Hematopoietic multipotent progenitor cell treated with erythropoietin and hydrocortisone succinate and interleukin-3 and kit ligand, for 4 days (in vitro differentiated cells): ENCODE results near the gene GBX2.

Source experiments
- DNase-seq: peaks from one replicate; pipeline ENCODE4 v3.0.0-alpha.2; 2015

The GBX2 gene

GRCh38 chr2:236166796-236167296 is 1.3 kb downstream of the GBX2 start:
- no peak for DNase-seq

DNA sequence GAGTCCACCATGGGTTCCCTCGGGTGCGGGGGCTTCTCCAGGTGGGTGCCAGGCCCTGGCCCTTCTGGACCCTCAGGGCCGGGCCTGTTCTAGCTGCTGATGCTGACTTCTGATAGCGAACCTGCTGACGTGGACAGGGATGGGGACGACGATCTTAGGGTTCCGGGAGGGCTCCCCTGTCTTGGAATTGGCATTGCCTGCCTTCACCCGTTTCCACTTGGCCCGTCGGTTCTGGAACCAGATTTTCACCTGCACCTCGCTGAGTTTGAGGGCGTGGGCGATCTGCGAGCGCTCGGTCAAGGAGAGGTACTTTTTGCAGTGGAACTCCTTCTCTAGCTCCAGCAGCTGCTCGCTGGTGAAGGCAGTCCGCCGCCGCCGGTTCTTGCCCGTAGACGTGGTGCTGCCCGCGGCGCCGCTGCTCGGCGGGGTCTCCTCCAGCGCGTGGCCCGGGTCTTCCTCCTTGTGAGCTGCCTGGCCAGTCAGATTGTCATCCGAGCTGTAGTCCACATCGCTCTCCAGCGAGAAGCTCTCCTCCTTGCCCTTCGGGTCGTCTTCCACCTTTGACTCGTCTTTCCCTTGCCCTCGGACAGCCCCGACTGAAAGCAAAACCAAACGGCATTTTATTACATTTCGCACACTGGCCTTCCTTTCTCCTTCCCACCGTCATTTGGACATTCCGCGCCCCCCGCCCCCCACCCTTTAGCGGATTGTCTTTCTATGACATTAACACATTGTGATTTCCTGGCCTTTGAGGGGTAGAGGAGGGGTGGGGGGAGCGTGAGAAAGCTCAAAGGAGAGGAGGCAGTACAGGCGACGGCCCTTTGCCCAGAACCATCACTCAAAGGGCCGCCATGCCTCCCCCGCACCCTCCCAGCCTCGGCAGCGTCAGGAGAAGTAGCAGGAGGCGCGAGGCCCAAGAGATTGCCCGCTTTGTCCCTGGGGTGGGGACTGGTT is 2.1 kb downstream of the GBX2 start:
- DNase-seq: no peak

- DNase-seq: no peak
These were observed 3.0 kb downstream of the GBX2 start for GRCh38 chr2:236164925-236165841.

DNA sequence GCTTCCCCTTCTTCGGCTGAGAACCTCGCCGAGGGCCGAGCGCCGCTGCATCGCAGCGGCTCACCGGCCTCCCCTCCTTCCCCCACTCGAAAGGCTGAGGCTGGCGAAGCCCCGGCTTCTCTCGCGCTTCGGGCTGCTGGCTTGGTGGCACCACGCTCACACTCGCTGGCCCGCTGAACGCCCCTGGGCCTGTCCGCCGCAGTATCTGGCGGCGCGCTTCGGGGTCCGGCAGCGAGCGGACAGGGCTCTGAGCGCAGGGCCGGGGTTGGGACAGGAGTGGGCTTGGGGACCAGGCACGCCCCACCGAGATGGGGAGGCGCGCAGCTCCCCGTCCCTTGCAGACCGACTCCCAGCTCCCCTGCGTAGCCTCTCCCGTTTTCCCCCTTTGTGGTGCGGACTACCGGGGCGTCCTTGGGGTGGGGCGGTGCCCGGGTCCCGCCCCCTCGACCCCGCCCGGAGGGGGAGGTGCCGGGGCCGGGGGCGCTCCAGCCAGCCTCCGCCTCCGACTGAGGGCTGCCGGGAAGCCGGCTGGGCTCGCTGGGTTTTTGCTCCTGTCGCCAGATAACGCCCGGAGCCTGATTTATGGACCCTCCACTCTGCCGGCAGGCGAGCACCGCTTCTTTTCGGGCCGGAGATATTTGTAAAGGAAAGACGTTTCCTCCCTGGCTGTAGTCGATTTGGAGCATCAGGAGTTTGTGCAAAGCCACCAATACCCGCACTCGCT is 3.8 kb downstream of the GBX2 start:
- peak; percentile 44 for DNase-seq

- no peak for DNase-seq
These were observed 4.5 kb downstream of the GBX2 start for GRCh38 chr2:236163471-236164200.

- DNase-seq: no peak
These were observed 5.2 kb downstream of the GBX2 start for GRCh38 chr2:236162882-236163470.

DNA sequence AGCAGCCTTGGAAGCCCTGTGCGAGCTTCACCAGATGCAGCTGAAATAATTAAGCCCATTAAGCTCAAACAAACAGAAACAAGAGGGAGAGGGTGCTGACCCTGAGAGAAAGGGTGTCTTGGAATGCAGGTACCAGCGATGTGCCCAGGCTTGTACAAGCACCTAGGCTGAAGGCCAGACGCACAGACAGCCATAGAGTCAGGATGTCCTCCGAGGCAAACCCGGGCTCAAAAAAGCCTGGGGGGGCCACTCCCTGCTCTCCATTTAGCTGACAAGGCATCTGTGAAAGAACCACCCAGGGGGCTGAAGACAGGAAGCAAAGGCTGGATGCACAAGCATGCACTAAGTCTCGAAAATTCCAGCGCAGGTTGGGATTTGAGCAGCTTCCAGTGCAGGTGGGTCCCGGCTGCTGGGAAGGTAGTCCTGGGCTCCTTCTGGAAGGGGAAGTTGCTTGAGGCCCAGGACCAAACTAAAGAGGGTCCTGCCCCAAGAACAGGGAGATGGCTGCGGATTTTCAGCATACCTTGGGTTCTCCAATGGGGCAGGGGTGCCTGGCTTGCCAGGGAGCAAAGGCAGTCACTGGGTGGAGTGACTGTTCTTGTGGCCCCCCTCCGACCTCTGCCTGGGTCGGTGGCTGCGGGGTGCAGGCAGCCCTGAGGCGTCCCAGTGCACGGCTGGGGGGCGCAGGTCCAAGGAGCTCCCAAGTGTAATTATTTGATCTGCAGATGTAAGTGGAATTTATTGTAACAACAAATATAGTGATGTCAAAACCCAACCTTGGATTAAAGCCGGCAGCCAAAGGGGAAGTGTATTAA is 5.9 kb downstream of the GBX2 start:
- DNase-seq: no peak

DNA sequence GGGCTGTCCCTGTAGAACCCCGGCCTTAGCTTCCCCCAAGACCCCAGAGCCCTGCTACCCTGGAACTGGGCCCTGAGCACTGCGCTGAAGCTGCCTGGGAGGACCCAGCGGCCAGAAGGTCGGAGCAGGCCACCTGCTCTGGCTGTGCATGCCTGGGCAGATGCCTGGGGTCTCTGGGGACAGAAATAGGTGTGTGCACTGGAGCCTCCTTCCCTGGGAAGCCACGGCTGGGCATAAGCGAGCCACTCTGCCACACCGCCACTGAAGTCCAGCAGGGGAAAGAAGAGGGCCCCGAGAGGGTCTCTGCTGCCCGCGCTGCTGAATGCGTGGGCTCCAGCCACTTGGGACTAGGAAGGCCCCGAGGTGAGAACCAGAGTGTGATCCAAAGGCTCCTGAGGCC is 6.7 kb downstream of the GBX2 start:
- DNase-seq: no peak

DNA sequence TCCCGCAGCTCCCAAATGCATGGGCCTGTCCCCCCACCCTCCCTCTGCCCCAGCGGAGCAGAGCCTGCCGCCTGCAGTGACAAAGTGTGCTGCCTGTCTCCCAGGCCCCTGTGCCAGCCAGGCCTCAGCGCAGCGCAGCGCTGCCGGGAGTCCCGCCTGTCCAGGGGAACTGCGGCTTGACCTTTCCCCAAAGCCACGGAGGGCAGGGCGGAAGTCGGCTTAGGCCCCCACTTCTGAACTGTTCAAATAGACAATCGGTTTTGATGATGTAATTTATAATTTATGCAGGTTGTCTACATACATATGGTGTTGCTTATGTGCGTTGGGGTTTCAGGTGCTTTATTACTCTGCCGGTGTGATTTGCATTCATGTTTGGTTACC is 7.1 kb downstream of the GBX2 start:
- no peak for DNase-seq

GRCh38 chr2:236160366-236161081 is 7.7 kb downstream of the GBX2 start:
- no peak for DNase-seq

GRCh38 chr2:236159778-236160170 is 8.4 kb downstream of the GBX2 start:
- DNase-seq: no peak

DNA sequence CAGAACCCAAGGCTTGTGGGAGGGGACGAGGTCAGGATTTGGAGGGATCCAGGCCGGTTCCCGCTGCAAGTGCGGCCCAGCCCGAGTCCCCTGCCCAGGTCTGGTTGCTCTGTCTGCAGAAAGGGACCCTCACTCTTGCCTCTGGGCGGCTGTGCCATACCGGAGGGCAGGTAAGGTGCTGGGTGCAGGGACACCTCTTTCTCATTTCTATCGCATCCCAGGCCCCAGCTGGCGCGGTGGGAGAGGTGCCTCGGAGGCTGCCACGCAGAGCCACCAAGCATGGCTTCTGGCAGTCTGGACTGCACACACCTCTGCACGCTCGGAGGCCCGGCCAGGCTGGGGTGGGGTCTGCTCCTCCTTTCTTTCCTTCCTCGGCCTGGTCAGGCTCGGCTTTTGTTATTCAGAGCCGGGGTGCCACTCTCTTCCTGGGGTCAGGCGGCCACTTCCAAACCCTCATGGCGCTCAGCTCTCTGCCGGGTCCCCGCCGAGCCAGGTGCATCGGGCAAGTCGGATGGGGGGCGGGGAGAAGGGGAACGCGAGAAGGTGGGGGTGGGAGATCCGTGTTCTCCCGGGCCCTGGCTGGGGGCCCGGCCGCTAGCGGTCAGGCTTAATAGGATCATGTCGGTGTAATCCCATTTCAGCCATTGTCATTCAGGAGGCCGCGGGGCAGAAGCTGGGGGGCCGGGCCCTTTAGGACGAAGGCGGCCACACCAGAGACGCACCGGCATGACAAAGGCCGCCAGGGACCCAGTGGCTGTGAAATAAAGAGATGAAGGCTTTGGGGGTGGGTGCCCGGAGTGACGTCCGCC is 9.0 kb downstream of the GBX2 start:
- no peak for DNase-seq

- no peak for DNase-seq
These were observed 10.2 kb downstream of the GBX2 start for GRCh38 chr2:236157815-236158498.

- no peak for DNase-seq
These were observed 10.8 kb downstream of the GBX2 start for GRCh38 chr2:236157366-236157765.

DNA sequence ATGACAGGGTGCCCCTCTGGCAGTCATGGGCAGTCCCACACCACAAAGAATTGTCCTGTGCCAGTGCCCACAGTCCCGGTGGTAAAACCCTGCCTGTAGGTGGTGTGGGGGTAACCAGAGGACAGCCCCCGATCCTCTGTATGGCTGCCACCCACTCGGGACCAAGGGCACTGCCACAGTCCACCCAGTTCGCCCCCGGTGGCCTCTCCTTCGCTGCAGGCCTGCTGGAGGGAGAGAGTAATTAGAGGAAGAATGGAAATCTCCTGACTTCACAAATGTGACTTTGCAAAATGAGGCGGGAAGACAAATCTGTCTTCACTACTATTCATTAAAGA is 11.4 kb downstream of the GBX2 start:
- DNase-seq: no peak

- DNase-seq: no peak
These were observed 11.9 kb downstream of the GBX2 start for GRCh38 chr2:236156095-236156859.

DNA sequence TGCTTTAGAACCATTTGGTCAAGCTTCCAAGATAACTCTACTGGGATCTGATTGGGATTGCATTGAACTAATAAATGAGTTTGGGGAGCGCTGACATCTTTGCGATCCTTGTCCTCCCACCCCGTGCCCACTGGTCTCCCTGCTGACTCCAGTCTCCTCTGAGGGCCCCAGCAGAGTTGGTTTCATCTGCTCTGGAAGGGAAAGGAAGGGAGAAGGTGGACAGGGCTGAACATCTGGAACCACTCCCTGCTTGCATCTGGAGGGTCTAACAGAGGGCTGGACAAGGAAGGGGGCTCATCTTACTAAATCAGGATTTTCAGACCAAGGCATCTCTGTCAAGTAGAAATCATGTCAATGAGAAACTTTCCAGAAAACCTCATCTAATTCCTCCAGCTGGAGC is 12.8 kb downstream of the GBX2 start:
- DNase-seq: no peak

- no peak for DNase-seq
These were observed 21.8 kb downstream of the GBX2 start for GRCh38 chr2:236146436-236146835.
